CD4-positive, CD25-positive, alpha-beta regulatory T cell (primary cell): Measurements from ENCODE around the gene RAB40C. TPM values are rescaled to one million over a fixed set of nuclear protein-coding genes. Genes with fewer than 3 reads are reported as not detected.

Experiments used
- ATAC-seq, 2 donors: fragments of 150-1000 bp; cut with Tn5 transposase; one replicate each; pipeline ENCODE4 v1.10.0; 2021; ENCODE audit warnings: low read depth in 2 of 2, moderate number of reproducible peaks in 2 of 2, moderate library complexity in 1 of 2
- DNase-seq, 3 donors: peaks; one replicate each; pipeline versions ENCODE4 v3.0.0 to v3.0.0-alpha.2; 2012 to 2022; ENCODE audit warnings: mixed read lengths in 1 of 3
- H3K27ac ChIP-seq: one replicate; pipeline ENCODE4 v1.7.0; 2013; ENCODE audit warnings: mild to moderate bottlenecking, low read length; ENCODE audit not compliant: insufficient read depth, poor library complexity, severe bottlenecking
- H3K27me3 ChIP-seq: one replicate; pipeline ENCODE4 v1.7.0; 2013; ENCODE audit warnings: low read length; ENCODE audit not compliant: control insufficient read depth, insufficient read depth
- H3K36me3 ChIP-seq: one replicate; pipeline ENCODE4 v1.7.0; 2013; ENCODE audit warnings: mild to moderate bottlenecking, low read length, moderate library complexity; ENCODE audit not compliant: control insufficient read depth, insufficient read depth
- H3K4me1 ChIP-seq: 2 replicates; pipeline ENCODE4 v1.7.0; 2013; ENCODE audit warnings: mild to moderate bottlenecking, low read length; ENCODE audit not compliant: insufficient read depth, control insufficient read depth, poor library complexity, severe bottlenecking
- H3K4me3 ChIP-seq: one replicate; pipeline ENCODE4 v1.7.0; 2013; ENCODE audit warnings: low read depth, mild to moderate bottlenecking, low read length, moderate library complexity
- H3K9me3 ChIP-seq, 2 experiments: 1 replicate in 1 of 2; 2 replicates in 1 of 2; pipeline ENCODE4 v1.7.0; 2013; ENCODE audit warnings: low read length in 2 of 2, mild to moderate bottlenecking in 1 of 2, moderate library complexity in 1 of 2; ENCODE audit not compliant: control insufficient read depth in 2 of 2
- H3K27ac Mint-ChIP-seq, 3 donors: one replicate each; pipeline ENCODE4 v1.8.0; 2020 to 2022; ENCODE audit warnings: mild to moderate bottlenecking in 3 of 3, mixed read lengths in 3 of 3, moderate library complexity in 2 of 3
- H3K27me3 Mint-ChIP-seq: one replicate; pipeline ENCODE4 v1.8.0; 2022; ENCODE audit warnings: mild to moderate bottlenecking, mixed read lengths
- H3K36me3 Mint-ChIP-seq: one replicate; pipeline ENCODE4 v1.8.0; 2020; ENCODE audit warnings: mixed read lengths
- H3K4me1 Mint-ChIP-seq, 4 donors: one replicate each; pipeline ENCODE4 v1.8.0; 2020 to 2022; ENCODE audit warnings: mixed read lengths in 4 of 4, mild to moderate bottlenecking in 1 of 4
- H3K4me3 Mint-ChIP-seq, 4 donors: one replicate each; pipeline ENCODE4 v1.8.0; 2020 to 2022; ENCODE audit warnings: mild to moderate bottlenecking in 4 of 4, mixed read lengths in 4 of 4, moderate library complexity in 3 of 4
- H3K9me3 Mint-ChIP-seq, 7 donors: one replicate each; pipeline ENCODE4 v1.8.0; 2020 to 2022; ENCODE audit warnings: mixed read lengths in 7 of 7, mild to moderate bottlenecking in 3 of 7, moderate library complexity in 2 of 7
- polyA plus RNA-seq, 4 donors: library from polyadenylated mRNA; unstranded; fragments of 300-500 nt; fragmentation: Illumina TruSeq; gene quantifications; one replicate each; pipeline ENCODE4 v1.2.3, GENCODE V29; 2021
- total RNA-seq: library from RNA; stranded (reverse); gene quantifications from one replicate; pipeline ENCODE4 v1.2.3, GENCODE V29; 2022

Gene RAB40C
- total and polyA plus RNA-seq, 5 donors from 2014 or later = 6.8 to 12.1 (median 8.6) TPM

DNA sequence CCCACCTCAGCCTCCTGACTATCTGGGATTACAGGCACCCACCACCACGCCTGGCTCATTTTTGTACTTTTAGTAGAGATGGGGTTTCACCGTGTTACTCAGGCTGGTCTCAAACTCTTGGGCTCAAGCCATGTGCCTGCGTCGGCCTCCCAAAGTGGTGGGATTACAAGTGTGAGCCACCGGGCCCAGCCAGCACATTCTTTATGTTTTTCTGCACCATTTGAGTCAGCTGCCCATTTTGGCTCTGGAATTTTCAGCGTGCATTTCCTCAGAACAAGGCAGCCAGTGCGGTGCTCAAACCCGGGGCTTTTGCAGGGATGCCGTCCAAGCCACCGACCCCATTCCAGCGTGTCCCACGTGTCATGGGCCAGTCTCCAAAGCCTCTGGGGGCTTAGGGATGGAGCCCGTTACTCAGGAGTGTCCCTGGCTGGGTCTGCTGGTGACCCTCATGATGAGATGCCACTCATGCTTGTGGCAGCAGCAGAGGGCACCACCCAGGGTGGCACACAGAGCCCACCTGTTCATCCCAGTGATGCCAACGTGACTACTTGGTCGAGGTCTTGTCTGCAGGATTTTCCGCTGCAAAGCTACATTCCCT is 3.7 kb upstream of the RAB40C start:
- Mint-ChIP-seq H3K36me3 (no peaks in the 10 kb centered on the region), H3K9me3 (no peaks in the 10 kb centered on the region), H3K4me3 (peak overlapping the region in 1 of 4 donors; percentile 88), H3K4me1 (peaks cover 0 to 25% (median 7%) of the 10 kb centered on the region in 4 donors), H3K27me3 (peaks cover 6% of the 10 kb centered on the region), H3K27ac (peak overlapping the region in 2 of 3 donors; percentile 20 to 80)
- H3K9me3 ChIP-seq = no peaks in the 10 kb centered on the region
- H3K27ac ChIP-seq = no peak overlapping the region
- ATAC-seq (no peak), DNase-seq (no peak)
- no peaks in the 10 kb centered on the region for H3K27me3 ChIP-seq
- H3K4me3 ChIP-seq = no peak overlapping the region
- peaks cover 25% of the 10 kb centered on the region for H3K4me1 ChIP-seq
- no peaks in the 10 kb centered on the region for H3K36me3 ChIP-seq

- no peak for DNase-seq
- Mint-ChIP-seq H3K4me3 (peak overlapping the region; percentile 93 to 96 (median 94)), H3K9me3 (no peaks in the 10 kb centered on the region)
Observed at GRCh38 chr16:586645-587590, 2.9 kb upstream of the RAB40C start.

GRCh38 chr16:588639-588888 is 1.3 kb upstream of the RAB40C start:
- peak overlapping the region; percentile 70 for H3K4me3 ChIP-seq
- H3K27ac ChIP-seq = peak overlapping the region; percentile 92
- peak; percentile 10 to 11 for ATAC-seq
- H3K9me3 ChIP-seq = no peaks in the 10 kb centered on the region
- H3K4me1 ChIP-seq = peaks cover 33% of the 10 kb centered on the region
- Mint-ChIP-seq H3K4me3 (peak overlapping the region; percentile 93 to 96 (median 94)), H3K27me3 (peaks cover 6% of the 10 kb centered on the region), H3K9me3 (no peaks in the 10 kb centered on the region), H3K27ac (peak overlapping the region; percentile 94 to 98 (median 96)), H3K36me3 (no peaks in the 10 kb centered on the region), H3K4me1 (peaks cover 0 to 46% (median 14%) of the 10 kb centered on the region in 4 donors)
- H3K36me3 ChIP-seq = no peaks in the 10 kb centered on the region
- no peaks in the 10 kb centered on the region for H3K27me3 ChIP-seq
- DNase-seq = peak; percentile 48 to 75 (median 68)

More at GRCh38 chr16:586645-587590, 2.9 kb upstream of the RAB40C start:
- Histone ChIP-seq H3K4me1 (peaks cover 31% of the 10 kb centered on the region), H3K9me3 (no peaks in the 10 kb centered on the region), H3K4me3 (no peak overlapping the region), H3K36me3 (no peaks in the 10 kb centered on the region), H3K27ac (no peak overlapping the region), H3K27me3 (no peaks in the 10 kb centered on the region)
- Mint-ChIP-seq H3K4me1 (peaks cover 0 to 33% (median 10%) of the 10 kb centered on the region in 4 donors), H3K36me3 (no peaks in the 10 kb centered on the region), H3K27me3 (peaks cover 6% of the 10 kb centered on the region), H3K27ac (no peak overlapping the region)
- no peak for ATAC-seq

GRCh38 chr16:588889-589657 is 793 bp upstream of the RAB40C start:
- H3K4me3 ChIP-seq = peak overlapping the region; percentile 70
- Mint-ChIP-seq H3K36me3 (peaks cover under 1% of the 10 kb centered on the region), H3K4me1 (peaks cover 0 to 49% (median 15%) of the 10 kb centered on the region in 4 donors), H3K27me3 (peaks cover 6% of the 10 kb centered on the region), H3K9me3 (no peaks in the 10 kb centered on the region), H3K27ac (peak overlapping the region; percentile 96 to 99 (median 98)), H3K4me3 (peak overlapping the region; percentile 93 to 99 (median 99))
- H3K36me3 ChIP-seq = no peaks in the 10 kb centered on the region
- DNase-seq (peak; percentile 96 to 99 (median 98)), ATAC-seq (peak; percentile 73)
- peak overlapping the region; percentile 92 for H3K27ac ChIP-seq
- no peaks in the 10 kb centered on the region for H3K27me3 ChIP-seq
- H3K9me3 ChIP-seq = no peaks in the 10 kb centered on the region
- peaks cover 33% of the 10 kb centered on the region for H3K4me1 ChIP-seq

- peaks cover 0 to 57% (median 16%) of the 10 kb centered on the region in 4 donors for H3K4me1 Mint-ChIP-seq
- peak overlapping the region; percentile 64 to 93 (median 90) for H3K4me3 Mint-ChIP-seq
- no peak for ATAC-seq
- DNase-seq = no peak
- H3K9me3 Mint-ChIP-seq = no peaks in the 10 kb centered on the region
- Histone ChIP-seq H3K4me1 (peaks cover 33% of the 10 kb centered on the region), H3K9me3 (no peaks in the 10 kb centered on the region), H3K27ac (no peak overlapping the region), H3K36me3 (no peaks in the 10 kb centered on the region), H3K4me3 (peak overlapping the region; percentile 51), H3K27me3 (no peaks in the 10 kb centered on the region)
- H3K27ac Mint-ChIP-seq = peak overlapping the region; percentile 85 to 92 (median 85)
- H3K27me3 Mint-ChIP-seq = peaks cover 6% of the 10 kb centered on the region
- peaks cover 5% of the 10 kb centered on the region for H3K36me3 Mint-ChIP-seq
Observed at GRCh38 chr16:590188-590814, 435 bp downstream of the RAB40C start.

GRCh38 chr16:590815-591200 is 942 bp downstream of the RAB40C start:
- Histone ChIP-seq H3K36me3 (no peaks in the 10 kb centered on the region), H3K9me3 (no peaks in the 10 kb centered on the region), H3K27me3 (no peaks in the 10 kb centered on the region), H3K4me1 (peaks cover 33% of the 10 kb centered on the region), H3K27ac (no peak overlapping the region), H3K4me3 (peak overlapping the region; percentile 51)
- Mint-ChIP-seq H3K9me3 (no peaks in the 10 kb centered on the region), H3K4me1 (peaks cover 0 to 57% (median 16%) of the 10 kb centered on the region in 4 donors), H3K27me3 (peaks cover 6% of the 10 kb centered on the region), H3K4me3 (peak overlapping the region; percentile 64 to 93 (median 90)), H3K27ac (peak overlapping the region; percentile 85 to 92 (median 85)), H3K36me3 (peaks cover 5% of the 10 kb centered on the region)
- DNase-seq = no peak
- no peak for ATAC-seq

GRCh38 chr16:591231-591630 is 1.4 kb downstream of the RAB40C start:
- peaks cover 5% of the 10 kb centered on the region for H3K36me3 Mint-ChIP-seq
- ATAC-seq = no peak
- Histone ChIP-seq H3K27me3 (no peaks in the 10 kb centered on the region), H3K4me1 (peaks cover 33% of the 10 kb centered on the region), H3K27ac (no peak overlapping the region), H3K36me3 (no peaks in the 10 kb centered on the region), H3K9me3 (no peaks in the 10 kb centered on the region), H3K4me3 (peak overlapping the region; percentile 51)
- peak overlapping the region; percentile 85 to 92 (median 85) for H3K27ac Mint-ChIP-seq
- peaks cover 0 to 59% (median 16%) of the 10 kb centered on the region in 4 donors for H3K4me1 Mint-ChIP-seq
- no peaks in the 10 kb centered on the region for H3K9me3 Mint-ChIP-seq
- H3K27me3 Mint-ChIP-seq = peaks cover 6% of the 10 kb centered on the region
- no peak for DNase-seq
- H3K4me3 Mint-ChIP-seq = peak overlapping the region; percentile 88 to 93 (median 90)
